HPDE6-E6E7 (cell line): ENCODE measurements around the gene MRTFA.
"Not testable (repeated sequence)": the region's sequence is repeated elsewhere in the genome, so short reads cannot be mapped to it uniquely, and the experiment has no call there.

Experiments used
- DNase-seq: peaks from one replicate; pipeline ENCODE4 v3.0.0; 2011; ENCODE audit warnings: missing footprints; ENCODE audit errors: extremely low spot score

Gene MRTFA

DNA sequence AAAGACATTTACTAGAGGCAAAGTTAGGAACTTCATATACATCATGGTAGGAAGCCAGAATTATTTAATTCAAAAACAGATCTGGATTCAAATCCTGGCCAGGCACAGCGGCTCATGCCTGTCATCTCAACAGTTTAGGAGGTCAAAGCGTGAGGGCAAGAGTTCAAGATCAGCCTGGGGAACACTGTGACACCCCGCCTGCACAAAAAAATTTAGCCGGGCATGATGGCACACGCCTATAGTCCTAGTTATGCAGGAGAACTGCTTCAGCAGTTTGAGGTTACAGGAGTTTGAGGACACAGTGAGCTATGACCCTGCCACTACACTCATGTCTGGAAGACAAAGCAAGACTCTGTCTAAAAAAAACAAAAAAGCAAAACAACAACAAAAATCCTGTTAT, 8.9 kb downstream of the MRTFA start:
- DNase-seq, result no peak

GRCh38 chr22:40626851-40627250, 9.7 kb downstream of the MRTFA start:
- DNase-seq, result no peak

DNA sequence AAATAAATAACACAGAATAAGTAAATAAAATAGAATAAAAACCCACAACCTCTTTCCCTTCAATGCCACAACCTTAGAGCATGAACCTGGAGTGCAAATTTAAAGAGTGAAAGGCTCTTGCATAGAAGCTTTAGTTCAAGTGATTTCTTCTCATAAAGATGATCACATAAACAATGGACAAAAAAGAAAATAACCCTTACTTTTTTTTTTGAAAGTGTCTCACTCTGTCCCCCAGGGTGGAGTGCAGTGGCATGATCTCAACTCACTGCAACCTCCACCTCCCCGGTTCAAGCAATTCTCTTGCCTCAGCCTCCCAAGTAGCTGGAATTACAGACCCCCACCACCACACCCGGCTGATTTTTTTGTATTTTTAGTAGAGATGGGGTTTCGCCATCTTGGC, 10.7 kb downstream of the MRTFA start:
- DNase-seq, result not testable (repeated sequence)

DNA sequence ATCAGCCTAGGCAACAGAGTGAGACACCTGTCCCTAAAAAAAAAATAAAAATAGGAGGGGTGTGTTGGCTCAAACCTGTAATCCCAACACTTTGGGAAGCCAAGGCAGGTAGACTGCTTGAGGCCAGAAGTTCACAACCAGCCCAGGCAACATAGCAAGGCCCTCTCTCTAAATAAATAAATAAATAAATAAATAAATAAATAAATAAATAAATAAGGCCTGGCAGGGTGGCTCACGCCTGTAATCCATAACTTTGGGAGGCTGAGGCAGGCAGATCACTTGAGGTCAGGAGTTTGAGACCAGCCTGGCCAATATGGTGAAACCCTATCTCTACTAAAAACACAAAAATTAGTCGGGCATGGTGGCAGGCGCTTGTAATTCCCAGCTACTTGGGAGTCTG, 11.2 kb downstream of the MRTFA start:
- not testable (repeated sequence) for DNase-seq

- DNase-seq, result no peak
These were observed 11.7 kb downstream of the MRTFA start for GRCh38 chr22:40624770-40625169.

DNA sequence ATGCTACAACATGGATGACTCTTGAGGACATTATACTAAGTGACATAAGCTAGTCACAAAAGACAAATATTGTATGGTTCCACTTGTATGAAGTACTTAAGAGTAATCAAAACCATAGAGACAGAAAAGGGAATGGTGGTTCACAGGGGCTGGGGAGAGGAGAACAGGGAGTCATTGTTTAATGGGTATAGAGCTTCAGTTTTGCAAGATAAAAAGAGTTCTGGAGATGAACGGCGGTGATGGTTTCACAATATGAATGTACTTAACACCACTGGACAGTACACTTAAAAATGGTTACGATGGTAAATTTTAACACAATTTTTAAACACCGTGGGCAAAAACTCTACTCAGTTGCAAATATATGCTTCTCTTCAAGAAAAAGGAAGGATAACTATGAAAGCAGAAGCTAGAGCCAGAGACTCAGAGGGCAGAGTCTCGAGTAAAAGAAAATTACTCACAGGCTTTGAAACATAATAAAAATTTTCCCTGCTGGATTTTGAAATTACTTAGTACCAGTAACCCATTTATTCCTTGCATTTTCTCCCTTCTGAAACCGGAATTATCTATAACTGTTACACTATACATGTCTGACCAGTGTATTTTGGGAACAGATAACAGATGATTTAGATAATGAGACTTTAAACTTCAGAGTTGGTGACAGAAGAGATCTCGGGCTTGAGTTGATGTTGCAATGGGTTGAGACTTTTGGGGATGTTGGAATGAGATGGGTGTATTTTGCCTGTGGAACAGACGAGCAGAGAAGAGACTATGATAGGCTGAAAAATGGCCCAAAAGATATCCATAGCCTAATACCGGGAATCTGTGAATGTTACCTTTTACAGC, 15.0 kb downstream of the MRTFA start:
- DNase-seq, result no peak

DNA sequence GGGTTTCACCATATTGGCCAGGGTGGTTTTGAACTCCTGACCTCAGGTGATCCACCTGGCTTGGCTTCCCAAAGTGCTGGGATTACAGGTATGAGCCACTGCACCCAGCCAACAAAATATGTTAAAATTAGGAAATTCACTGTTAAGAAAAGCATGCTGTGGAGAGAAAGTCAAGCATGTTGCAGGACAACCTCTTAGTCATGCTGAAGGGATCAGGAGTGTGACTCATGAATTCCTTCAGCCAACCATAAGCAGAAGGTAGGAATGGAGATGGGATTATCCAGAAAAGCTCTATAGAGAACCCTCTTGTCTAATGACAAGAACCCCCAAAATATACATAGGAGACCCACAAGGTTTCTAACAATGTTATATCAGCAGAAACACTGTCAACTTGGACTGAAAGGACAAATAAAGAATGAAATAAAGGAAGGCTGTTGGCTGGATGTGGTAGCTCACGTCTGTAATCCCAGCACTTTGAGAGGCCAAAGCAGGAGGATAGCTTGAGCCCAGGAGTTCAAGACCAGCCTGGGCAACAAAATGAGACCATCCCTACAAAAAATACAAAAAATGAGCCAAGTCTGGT, 16.0 kb downstream of the MRTFA start:
- DNase-seq, result peak; percentile 62

DNA sequence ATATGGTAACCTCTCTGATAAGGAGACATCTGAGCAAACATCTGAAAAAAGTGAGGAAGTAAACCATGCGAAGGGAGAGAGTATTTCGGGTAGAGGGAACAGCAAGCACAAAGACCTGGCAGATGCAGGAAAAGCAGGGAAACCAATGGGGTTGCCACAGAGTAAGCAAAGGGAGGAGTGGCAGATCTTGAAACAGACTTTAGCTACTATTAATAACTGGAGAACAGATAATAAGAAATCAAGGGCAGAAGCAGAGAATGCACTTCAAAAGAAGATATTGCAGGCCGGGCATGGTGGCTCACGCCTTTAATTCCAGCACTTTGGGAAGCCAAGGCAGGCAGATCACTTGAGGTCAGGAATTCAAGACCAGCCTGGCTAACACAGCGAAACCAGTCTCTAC, 18.1 kb downstream of the MRTFA start:
- no peak for DNase-seq

DNA sequence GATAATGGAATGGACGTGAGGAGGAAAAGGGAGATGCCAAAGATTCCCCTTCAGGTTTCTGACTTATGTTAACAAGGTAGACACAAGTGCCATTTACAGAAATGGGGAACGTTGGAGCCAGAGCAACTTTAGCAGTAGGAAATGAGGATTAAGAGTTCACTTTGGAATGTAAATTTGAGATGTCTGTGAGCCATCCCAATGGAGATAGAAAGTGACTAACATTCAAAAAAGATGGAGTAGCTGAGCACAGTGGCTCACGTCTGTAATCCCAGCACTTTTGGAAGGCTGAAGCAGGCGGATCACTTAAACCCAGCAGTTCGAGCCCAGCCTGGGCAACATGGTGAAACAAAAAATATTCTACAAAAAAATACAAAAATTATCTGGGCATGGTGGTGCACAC, 19.9 kb downstream of the MRTFA start:
- no peak for DNase-seq

DNA sequence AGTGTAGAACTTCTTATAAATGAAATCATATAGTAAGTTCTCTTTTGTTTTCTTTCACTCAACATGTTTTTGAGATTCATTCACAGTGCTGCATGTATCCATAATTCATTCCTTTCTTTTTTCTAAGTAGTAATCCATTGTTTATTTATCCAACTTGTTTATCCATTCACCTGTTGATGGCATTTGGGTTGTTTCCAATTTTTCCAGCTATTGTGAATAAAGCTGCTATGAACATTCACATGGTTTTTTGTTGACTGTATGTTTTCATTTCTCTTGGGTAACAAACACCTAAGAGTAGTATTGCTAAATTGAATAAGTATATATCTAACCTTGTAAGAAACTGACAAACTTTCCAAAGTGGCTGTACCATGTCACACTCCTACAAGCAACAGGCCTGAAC, 23.5 kb downstream of the MRTFA start:
- DNase-seq, result no peak

- DNase-seq, result no peak
These were observed 24.2 kb downstream of the MRTFA start for GRCh38 chr22:40612291-40612751.

DNA sequence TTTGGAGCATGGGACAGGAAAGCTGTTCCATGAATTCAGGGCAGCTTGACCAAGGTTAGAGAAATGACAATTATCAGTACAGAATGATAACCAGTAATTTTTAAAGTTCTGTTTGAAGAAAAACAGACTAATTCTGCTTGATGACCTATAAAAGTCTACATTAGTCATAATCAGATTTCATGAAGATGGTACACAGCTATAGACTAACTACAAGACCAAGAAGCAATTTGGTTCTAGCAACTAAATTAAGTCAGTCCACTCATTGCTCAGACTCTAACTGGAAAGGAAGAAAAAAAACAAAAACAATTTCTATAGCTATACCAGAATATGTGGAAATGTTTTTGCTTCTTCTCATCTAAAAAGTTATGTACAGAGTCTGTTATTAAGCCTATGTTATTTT, 24.9 kb downstream of the MRTFA start:
- DNase-seq, result no peak

GRCh38 chr22:40610329-40610850, 26.1 kb downstream of the MRTFA start:
- no peak for DNase-seq

GRCh38 chr22:40609216-40609615, 27.3 kb downstream of the MRTFA start:
- no peak for DNase-seq

DNA sequence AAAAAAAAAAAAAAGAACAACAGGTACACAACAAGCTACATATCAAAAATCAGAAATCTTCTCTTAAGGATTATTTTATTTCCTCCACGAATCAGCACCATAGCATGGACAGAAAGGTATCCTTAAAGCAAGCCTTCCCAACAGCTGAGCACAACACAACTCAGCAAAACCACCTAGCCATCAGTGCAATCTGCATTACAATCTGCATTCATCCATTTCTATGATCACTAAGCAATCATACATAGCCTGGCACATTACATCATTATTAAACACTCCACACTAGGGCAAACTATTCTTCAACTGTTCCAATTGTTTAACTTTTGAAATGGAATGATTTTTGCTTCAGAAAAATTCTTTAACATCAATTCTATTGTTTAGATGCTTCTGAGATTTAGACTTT, 29.0 kb downstream of the MRTFA start:
- DNase-seq, result no peak

- no peak for DNase-seq
These were observed 30.2 kb downstream of the MRTFA start for GRCh38 chr22:40606306-40606705.

DNA sequence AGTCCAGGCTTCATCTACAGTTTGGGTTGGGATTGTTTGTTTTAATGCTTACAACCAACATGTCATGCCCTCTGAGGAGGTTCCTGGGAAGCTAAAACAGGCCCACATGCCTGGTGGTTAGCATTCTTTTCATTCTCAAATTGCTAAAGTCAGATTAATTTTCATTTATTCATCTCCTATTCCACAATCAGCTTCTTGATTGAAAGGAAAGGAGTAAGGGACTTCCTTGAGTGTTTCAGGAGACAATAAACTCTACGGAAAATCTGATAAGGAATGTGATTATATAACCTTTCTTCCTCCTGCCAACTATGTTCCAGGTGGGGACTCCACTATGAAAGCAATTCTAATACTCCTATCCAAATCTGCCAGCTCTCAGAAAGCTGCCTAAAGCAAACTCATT, 30.8 kb downstream of the MRTFA start:
- no peak for DNase-seq

DNA sequence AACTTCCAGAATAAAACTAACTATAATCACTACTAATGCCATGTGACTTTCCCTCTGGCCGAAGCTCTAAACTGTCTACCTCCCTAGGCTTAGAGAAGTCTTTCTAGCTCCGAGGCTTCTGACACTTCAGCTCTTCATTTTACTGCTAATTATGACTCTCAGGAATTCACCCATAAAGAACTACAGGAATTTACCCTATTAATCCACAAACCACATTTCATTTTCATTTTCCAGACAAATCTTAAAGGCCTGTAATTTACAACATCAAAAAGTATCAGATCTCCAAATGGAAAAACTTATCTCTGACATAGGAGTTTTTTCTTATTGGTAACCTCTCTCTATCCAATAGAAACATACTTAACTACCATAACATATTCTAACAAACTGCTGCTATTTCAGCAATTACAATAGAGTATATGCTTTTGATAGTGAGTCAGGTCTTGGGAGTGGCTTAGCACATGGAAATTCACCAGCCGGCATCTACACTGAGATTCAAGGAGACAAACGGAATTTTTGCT, 33.4 kb downstream of the MRTFA start:
- DNase-seq, result peak; percentile 23

- DNase-seq, result no peak
These were observed 34.3 kb downstream of the MRTFA start for GRCh38 chr22:40602231-40602630.

- no peak for DNase-seq
These were observed 36.8 kb downstream of the MRTFA start for GRCh38 chr22:40599731-40600130.

GRCh38 chr22:40598712-40599111, 37.8 kb downstream of the MRTFA start:
- not testable (repeated sequence) for DNase-seq

- DNase-seq, result no peak
These were observed 38.7 kb downstream of the MRTFA start for GRCh38 chr22:40597526-40598430.
